GM18873 (cell line): Measurements from ENCODE around the gene MYG1.

Experiments
- ATAC-seq: cut with Tn5 transposase; IDR thresholded peaks from one replicate; pipeline ENCODE4 v1.9.1; 2021; ENCODE audit warnings: mild to moderate bottlenecking, moderate library complexity, moderate number of reproducible peaks; ENCODE audit not compliant: unreplicated experiment, low FRiP score

Gene MYG1, protein sequence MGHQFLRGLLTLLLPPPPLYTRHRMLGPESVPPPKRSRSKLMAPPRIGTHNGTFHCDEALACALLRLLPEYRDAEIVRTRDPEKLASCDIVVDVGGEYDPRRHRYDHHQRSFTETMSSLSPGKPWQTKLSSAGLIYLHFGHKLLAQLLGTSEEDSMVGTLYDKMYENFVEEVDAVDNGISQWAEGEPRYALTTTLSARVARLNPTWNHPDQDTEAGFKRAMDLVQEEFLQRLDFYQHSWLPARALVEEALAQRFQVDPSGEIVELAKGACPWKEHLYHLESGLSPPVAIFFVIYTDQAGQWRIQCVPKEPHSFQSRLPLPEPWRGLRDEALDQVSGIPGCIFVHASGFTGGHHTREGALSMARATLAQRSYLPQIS

DNA sequence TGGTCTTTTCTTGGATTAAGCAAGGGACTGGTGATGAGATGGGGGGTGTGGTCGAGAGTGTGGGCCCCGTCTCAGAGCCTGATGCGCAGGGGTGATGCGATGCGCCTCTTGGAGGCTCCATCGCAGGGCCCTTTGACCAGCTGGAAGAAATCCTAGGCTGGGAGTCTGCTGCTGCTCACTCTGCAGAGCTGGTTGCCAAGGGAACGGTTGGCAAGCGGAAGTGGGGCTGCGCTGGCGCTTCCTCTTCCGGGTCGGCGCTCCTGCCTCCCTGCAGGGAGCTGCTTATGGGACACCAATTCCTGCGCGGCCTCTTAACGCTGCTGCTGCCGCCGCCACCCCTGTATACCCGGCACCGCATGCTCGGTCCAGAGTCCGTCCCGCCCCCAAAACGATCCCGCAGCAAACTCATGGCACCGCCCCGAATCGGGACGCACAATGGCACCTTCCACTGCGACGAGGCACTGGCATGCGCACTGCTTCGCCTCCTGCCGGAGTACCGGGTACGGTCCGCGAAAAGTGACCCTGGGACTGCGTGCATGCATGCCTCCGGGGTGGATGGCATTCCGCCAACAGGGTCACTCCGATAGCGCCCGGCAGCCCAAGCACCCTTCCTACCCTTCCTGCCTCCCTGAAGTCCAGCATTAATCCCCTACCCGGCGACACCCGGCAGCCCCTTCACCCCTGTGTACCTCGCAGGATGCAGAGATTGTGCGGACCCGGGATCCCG, at the start of gene MYG1:
MYG1 (plus strand) TSS at position 242 of the 727 bp plus-strand sequence; CDS start at position 285, 43 bp downstream.
- ATAC-seq, result peak; percentile 56

DNA sequence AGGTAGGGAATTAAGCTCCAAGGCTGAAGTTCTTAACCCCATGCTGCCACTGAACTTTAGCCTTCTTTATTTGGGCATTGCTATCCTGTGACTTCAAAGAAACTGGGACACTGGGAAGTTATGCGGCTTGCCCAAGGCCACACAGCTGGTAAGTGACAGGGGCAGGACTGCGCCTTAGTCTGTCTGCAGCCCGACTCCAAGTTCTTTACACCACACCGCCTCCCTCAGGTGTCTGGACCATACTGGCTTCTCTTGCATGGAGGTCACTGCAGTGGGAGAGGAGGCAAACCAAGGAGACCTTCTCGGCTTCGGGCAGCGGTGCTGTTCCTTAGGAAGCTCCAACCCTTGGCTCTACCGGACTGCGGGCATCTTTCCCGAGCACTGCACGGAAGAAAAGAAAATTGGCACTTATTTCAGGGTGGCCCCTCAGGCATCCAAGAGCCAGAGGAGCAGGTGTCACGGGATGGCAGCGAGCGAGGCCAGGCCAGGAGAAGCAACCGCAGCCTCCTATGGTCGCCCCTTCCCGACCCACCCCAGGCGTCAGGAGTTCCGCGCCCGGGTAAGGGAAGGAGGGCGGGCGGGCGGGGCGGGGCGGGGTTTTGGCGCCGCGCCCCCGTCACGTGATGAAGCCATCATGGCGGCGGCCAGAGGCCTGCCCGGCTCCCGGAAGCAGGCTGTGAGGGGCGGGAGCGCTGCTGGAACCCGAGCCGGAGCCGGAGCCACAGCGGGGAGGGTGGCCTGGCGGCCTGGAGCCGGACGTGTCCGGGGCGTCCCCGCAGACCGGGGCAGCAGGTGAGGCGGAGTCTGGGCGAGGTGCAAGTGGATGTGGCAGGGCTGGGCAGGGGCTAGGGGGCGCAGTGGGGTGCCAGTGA, 47.8 kb upstream of the MYG1 start:
- peak; percentile 42 for ATAC-seq

DNA sequence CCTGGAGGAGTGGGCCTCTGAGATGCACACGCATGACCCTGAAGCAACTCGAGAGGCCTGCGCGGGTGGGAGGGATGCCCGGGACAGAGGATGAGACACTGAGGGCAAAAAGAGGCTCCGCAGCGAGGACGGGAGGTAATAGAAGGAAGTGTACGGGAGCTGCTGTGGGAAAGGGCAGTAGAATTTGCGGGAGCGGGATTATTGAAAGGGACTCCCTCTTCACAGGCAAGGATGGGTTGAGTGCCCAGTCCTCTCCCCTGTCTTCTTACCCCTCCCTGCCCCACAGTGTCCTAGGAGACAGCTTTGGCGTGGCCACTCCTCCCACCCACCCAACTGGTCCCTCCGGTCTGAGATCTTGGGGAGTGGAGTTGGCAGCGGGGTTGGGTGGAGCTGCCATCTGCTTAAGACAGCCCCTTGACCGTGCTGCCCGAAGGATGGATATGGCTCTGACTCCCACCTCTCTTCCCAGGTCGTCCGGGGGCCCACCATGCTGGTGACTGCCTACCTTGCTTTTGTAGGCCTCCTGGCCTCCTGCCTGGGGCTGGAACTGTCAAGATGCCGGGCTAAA, 47.1 kb upstream of the MYG1 start:
- ATAC-seq, result peak; percentile 16

DNA sequence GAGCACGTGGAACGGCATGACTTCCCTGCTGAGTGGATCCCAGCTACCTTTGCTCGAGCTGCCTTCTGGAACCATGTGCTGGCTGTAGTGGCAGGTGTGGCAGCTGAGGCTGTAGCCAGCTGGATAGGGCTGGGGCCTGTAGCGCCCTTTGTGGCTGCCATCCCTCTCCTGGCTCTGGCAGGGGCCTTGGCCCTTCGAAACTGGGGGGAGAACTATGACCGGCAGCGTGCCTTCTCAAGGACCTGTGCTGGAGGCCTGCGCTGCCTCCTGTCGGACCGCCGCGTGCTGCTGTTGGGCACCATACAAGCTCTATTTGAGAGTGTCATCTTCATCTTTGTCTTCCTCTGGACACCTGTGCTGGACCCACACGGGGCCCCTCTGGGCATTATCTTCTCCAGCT, 46.2 kb upstream of the MYG1 start:
- no peak for ATAC-seq

DNA sequence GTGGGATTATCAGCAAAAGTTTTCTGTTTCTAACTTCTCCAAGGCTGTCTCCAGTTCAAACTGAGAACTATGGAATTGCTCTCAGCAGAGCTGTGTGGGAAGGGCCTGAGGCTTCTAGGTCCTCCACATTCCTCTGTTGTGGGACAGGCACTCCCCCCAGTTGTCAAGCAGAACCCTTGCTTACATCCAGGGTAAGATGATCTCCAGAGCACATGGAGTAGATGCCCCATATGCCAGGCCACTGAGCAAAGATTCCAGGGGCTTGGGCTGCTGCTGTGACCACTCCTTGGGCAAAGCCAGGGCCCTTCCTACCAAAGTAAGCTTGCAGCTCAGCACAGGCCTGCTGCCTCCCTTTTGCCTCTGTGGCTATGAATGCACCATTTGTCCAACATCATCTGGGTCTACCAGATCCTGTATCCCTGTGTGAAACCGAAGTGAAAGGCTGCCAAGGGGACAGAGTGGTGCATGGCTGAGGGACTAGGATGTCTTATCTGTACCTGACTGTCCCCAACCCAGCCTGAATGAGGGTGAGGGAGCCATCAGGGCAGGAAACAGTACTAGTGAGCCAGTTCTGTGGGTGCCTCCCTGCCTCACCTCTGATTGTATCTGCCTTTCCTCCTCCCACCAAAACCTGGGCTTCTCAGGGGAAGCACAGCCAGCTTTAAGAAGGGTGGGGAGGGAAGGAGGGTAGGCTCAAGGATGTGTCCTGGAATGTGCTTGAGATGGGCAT, 44.5 kb upstream of the MYG1 start:
- no peak for ATAC-seq

DNA sequence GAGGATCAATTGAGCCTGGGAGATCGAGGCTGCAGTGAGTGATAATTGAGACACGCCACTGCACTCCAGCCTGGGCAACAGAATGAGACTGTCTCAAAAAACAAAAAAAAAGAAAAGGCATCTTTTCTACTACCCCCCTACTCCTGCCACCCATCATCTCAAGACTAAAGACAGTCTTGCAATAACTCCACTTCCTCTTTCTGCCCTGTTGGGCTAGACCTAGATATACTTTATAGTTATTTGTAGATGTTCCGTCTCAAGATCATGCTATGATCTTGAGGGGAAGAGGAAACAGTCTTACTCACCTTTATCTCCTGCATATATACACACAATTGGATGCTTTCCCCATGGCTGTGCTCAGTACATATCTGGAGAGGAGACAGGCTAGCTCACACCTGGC, 43.5 kb upstream of the MYG1 start:
- no peak for ATAC-seq

DNA sequence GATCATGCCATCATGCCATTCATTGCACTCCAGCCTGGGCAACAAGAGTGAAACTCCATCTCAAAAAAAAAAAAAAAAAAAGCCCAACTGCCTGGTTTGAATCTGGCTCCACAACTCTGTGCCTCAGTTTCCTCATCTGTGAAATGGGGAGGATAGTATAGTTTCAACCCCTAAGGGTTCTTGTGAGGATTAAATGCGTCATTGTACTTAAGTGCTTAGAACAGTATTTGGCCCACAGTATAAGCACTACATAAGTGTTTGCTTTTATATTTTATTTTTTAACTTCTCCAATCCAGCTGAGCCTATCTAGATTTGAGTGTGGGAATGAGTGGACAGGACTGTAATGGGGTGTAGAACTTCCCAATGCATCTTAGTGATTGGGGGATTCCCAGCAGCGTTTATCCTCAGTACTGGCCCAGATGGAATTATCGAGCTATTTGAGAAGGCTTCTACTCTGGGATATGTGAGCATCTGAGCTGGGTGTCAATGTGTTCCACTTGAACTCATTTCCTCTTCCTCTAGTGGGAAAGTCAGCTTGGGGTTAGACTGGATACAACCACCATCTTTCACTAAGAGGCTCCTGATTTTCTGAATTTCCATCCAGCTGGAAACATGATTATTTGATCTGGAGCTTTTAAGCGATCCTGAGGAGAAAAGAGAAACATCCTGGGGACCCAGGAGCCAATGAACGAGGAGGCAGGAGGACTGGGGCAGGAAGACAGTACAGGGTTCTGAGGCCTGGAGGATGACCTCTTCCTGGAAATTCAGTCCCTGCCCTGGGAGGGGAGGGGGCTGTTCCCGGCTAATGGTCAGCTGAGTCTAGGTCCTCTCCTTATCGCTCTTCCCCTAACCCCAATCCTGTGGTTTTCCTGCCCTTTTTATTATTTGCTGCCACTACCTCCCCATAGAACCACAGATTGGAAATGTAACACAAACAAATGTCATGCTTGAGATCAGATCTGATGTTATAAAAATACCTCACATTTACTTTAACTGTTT, 40.7 kb upstream of the MYG1 start:
- ATAC-seq, result no peak

DNA sequence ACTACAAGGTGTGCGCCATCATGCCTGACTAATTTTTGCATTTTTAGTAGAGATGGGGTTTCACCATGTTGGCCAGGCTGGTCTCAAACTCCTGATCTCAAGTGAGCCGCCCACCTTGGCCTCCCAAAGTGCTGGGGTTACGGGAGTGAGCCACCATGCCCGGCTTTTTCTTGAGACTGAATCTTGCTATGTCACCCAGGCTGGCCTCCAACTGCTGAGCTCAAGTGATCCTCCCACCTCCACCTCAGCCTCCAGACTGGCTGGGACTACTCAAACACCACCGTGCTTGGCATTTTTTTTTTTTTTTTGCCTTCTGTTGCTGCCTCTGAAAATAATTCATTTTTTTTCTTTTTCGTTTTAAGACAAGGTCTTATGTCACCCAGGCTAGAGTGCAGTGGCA, 39.6 kb upstream of the MYG1 start:
- ATAC-seq, result no peak

DNA sequence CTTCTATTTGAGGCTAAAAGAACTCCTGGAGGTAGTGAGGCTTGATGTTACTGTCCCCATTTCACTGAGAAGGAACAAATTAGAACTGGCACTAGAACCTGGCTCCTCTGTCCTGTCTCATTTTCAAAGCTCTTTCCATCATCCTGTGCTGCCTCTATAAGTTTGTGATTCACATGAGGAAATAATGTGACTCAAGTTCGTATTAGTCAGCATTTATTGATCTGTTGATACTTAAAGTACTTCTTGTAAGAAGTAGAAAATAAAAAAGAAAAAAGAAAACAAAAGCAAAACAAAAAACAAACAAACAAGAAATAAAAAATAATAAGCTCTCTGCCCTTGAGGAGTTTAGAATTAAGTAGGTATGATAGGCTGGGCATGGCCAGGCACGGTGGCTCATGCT, 33.7 kb upstream of the MYG1 start:
- ATAC-seq, result no peak

DNA sequence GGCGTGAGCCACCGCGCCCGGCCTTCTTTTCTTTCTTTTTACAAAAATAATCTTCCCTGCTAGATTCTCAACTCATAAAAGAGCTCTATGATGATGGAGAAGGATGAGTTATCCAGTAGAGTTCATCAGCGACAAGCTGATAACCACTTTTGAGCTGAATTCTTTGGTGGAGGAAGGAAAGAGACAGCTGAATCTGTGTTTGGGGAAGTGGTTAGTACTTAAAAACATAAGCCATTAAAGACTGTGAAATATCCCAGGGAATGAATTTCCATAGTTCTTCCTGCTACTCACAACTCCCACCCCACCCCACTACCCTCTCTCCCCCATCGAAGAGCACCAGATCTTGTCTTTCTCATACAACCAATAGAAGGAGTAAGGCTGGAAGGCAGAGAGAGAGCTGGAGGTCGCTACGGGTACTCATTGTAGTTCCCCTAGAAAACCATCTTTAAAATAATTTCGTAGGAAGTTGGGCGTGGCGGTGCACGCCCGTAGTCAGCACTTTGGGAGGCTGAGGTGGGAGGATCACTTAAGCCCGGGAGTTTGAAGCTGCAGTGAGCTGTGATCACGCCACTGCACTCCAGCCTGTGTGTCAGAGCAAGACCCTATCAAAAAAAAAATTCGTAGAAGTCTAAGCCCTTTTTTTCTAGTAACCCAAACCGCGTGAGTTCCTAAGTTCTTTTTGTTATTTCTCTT, 32.0 kb upstream of the MYG1 start:
- no peak for ATAC-seq

DNA sequence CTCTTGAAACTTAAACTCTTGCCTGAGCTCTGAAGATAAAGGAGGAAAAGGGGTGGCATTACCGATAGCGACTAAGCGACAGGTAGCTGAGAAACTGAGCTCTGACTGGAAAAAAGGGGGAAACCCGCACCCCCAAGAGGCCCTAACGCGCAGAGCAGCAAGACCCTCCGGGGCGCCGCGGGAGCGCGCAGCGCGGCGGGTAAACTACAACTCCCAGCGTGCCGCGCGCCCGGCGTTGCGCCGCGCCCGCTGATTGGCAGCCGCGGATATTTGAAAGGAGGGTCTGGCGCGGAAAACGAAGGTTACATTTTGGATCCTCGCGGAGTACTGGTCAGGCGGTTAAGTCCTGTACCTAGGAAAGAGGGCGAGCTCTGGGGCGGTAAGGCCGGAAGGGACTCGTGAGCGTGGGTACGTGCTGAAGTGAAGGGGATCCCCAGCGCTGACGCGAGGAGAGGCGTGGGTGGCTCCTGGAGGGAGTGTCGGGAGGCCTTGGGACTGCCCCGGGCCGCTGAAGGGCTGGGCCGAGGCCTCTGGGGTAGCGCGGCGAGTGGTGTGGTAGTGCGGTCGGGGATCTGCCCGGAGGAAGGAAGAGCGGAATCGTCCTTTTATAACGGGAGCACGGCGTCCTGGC, 31.4 kb upstream of the MYG1 start, which contains the start of gene ESPL1:
ESPL1 (plus strand) TSS at position 301 of the 631 bp plus-strand sequence. CDS start 468 bp downstream, outside the sequence.
- peak; percentile 73 for ATAC-seq

DNA sequence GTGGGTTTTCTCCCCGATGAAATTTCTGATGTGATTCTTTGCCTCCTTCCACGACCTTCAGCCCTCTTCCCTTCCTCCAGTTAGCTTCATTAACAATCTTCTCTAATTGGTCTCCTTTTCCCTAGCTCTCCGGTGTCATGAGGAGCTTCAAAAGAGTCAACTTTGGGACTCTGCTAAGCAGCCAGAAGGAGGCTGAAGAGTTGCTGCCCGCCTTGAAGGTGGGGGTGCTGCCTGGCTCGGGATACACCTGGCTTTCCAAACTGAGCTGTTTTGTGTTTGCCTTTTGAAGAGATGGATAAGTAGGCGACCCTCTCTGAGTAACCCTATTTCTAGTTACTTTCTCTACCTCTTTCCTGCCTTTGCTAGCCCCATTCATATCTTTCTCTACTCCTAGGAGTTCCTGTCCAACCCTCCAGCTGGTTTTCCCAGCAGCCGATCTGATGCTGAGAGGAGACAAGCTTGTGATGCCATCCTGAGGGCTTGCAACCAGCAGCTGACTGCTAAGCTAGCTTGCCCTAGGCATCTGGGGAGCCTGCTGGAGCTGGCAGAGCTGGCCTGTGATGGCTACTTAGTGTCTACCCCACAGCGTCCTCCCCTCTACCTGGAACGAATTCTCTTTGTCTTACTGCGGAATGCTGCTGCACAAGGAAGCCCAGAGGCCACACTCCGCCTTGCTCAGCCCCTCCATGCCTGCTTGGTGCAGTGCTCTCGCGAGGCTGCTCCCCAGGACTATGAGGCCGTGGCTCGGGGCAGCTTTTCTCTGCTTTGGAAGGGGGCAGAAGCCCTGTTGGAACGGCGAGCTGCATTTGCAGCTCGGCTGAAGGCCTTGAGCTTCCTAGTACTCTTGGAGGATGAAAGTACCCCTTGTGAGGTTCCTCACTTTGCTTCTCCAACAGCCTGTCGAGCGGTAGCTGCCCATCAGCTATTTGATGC, 30.6 kb upstream of the MYG1 start:
- no peak for ATAC-seq

DNA sequence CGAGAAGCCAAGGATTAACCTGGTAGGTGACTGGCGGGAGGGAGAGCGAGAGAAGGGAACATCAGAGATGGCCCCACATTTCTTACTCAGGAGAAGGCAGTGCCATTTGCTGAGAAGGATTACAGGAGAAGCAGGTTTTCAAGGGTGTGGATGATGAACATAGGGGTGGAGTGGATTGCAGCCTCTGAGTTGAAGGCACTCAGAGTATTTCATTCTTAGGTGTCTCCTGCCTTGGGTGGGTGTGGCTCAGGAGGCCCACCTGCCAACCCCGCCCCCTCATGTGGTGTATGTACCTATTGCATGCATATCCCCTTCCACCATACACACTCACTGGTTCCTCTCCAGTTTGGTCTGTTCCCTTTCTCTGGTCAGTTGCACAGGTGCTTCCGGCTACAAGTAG, 25.1 kb upstream of the MYG1 start:
- no peak for ATAC-seq

DNA sequence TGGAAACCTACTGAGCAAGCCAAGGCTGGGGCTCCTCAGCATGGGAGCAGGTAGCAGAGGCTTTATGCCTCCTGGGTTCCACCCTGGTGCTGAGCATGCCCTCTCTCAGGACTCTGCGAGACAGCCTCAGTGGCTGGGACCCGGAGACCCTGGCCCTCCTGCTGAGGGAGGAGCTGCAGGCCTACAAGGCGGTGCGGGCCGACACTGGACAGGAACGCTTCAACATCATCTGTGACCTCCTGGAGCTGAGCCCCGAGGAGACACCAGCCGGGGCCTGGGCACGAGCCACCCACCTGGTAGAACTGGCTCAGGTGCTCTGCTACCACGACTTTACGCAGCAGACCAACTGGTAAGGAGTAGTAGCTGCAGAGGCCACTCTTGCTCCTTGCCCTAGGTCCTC, 23.0 kb upstream of the MYG1 start:
- no peak for ATAC-seq

DNA sequence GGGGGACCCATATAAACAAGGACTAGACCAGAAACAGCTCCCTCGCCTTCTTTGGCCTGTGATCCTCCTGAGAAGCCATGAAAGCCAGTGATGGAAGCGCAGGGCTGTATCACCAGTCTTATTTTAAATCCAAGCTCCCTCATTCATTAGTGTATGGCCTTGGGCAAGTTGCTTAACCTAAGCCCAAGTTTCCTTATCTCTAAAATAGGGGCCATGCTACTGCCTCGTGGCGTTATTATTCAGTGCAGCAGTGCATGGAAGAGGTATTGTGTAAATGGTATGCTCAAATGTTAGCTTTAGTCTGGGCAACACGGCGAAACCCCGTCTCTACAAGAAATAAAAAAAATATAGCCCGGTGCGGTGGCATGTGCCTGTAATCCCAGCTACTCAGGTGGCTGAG, 21.5 kb upstream of the MYG1 start:
- no peak for ATAC-seq

DNA sequence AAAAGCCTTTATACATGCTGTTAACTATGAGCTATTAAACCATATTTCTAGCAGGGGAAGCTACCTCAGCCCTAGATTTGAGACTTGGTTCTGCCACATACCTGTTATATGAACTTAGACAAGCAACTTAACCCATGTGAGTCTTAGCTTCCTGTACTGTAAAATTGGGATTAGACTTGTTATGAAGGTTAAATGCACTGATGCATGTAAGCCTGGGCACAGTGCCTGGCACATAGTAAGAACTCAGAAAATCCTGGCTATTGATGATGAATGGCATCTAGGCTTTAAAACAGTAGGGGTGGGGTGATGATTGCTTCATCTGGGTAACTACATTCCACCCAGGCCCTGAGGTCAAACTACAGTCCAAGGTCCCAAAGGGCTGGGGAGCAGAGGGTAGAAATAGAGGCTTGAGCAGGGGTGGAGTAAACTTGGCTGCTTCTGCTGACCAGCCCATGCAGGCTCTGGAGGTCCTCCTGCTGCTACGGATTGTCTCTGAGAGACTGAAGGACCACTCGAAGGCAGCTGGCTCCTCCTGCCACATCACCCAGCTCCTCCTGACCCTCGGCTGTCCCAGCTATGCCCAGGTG, 20.1 kb upstream of the MYG1 start:
- no peak for ATAC-seq
